ENCODE results near the gene PTPRR. TPM values are rescaled to one million over a fixed set of nuclear protein-coding genes. Genes with fewer than 3 reads are reported as not detected.

Gene PTPRR
- total and polyA plus RNA-seq, 12 donors, result 0.11 to 3.7 (median 0.56) TPM; not detected in 1

GRCh38 chr12:70711831-70712230 lies 208.7 kb downstream of the PTPRR start:
- no peaks in the 10 kb centered on the region for H3K27me3 ChIP-seq
- H3K36me3 ChIP-seq (replicated peaks in 1 of 2), result no peaks in the 10 kb centered on the region
- H3K9me3 ChIP-seq (replicated peaks in 1 of 3), result no peaks in the 10 kb centered on the region
- H3K4me1 ChIP-seq (replicated peaks in 1 of 2), result no peaks in the 10 kb centered on the region
- TF ChIP-seq CTCF (IDR thresholded peaks at IDR 0.05), result no peak
- TF ChIP-seq POLR2A (IDR thresholded peaks at IDR 0.05), result no peak
- no peak overlapping the region for H3K27ac ChIP-seq
- 54 to 80% (median 65%) methylated on average over 3 of the region's 3 CpGs for WGBS, 4 donors
- no peak overlapping the region for H3K4me3 ChIP-seq
- DNase-seq, result no peak
- intact Hi-C loops (cut with DNase I), result loop anchor here in 1 of 2 donors (10.0 kb wide), 1 partner anchor 117 kb away; no protein-coding TSS in a partner anchor

DNA sequence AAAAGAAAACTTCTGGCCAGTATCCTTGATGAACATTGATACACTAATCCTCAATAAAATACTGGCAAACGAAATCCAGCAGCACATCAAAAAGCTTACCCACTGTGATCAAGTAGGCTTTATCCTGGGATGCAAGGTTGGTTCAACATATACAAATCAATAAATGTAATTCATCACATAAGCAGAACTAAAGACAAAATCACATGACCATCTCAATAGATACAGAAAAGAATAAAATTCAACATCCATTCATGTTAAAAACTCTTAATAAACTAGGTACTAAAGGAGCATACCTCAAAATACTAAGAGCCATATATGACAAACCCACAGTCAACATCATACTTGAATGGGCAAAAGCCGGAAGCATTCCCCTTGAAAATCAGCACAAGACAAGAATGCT lies 211.5 kb downstream of the PTPRR start:
- TF ChIP-seq POLR2A (IDR thresholded peaks at IDR 0.05) (no peak), CTCF (IDR thresholded peaks at IDR 0.05) (no peak)
- no peak overlapping the region for H3K4me3 ChIP-seq
- H3K27me3 ChIP-seq, result no peaks in the 10 kb centered on the region
- DNase-seq, result no peak
- no peak overlapping the region for H3K27ac ChIP-seq
- intact Hi-C loops (cut with DNase I), result no loop called here
- H3K4me1 ChIP-seq (replicated peaks in 1 of 2), result no peaks in the 10 kb centered on the region
- no peaks in the 10 kb centered on the region for H3K9me3 ChIP-seq (replicated peaks in 1 of 3)
- 66 to 77% (median 68%) methylated on average over 2 of the region's 2 CpGs for WGBS, 4 donors
- H3K36me3 ChIP-seq (replicated peaks in 1 of 2), result no peaks in the 10 kb centered on the region

DNA sequence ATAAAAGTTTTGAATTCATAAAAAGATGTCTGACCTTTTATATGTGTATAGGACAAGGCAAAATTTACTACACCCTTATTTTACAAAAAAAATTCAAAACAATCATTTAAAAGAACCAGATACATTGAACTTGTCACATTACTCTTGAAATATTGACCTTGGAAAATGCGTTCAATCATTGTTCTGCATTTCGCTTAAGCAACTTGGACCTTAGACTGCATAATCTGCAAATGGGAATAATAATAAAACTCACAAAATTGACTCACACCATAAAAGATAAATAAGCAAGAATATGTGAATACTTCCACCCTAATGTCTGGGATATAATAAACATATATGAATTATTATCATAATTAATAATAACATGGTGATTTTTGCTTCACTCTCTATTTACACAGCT lies 213.9 kb downstream of the PTPRR start:
- no peak for DNase-seq
- 50 to 68% (median 61%) methylated on average over 2 of the region's 2 CpGs for WGBS, 4 donors
- Histone ChIP-seq H3K27ac (no peak overlapping the region), H3K27me3 (no peaks in the 10 kb centered on the region), H3K4me1 (replicated peaks in 1 of 2) (no peaks in the 10 kb centered on the region), H3K36me3 (replicated peaks in 1 of 2) (no peaks in the 10 kb centered on the region), H3K4me3 (no peak overlapping the region), H3K9me3 (replicated peaks in 1 of 3) (no peaks in the 10 kb centered on the region)
- no peak for TF ChIP-seq POLR2A (IDR thresholded peaks at IDR 0.05)
- TF ChIP-seq CTCF (IDR thresholded peaks at IDR 0.05), result no peak
- intact Hi-C loops (cut with DNase I), result no loop called here

DNA sequence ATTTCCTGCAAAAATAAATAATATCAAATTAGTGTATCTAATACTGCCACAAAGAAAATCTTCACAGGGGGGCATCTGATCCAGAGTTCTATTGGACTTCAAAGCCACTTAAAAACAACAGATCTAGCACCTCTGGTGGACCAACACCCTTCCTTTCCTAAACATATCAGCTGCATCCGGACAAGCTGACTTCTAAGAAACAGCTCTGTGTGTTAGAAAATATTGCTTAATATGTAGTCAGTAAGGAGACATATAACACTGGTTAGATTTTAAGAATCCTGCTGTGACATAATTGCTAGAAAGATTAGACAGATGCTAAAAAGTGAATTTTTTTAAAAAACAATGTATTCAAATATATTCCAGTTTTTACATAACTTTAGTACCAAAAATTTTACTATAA lies 222.2 kb downstream of the PTPRR start:
- intact Hi-C loops (cut with DNase I), result no loop called here
- H3K27me3 ChIP-seq, result no peaks in the 10 kb centered on the region
- no peak overlapping the region for H3K27ac ChIP-seq
- H3K4me3 ChIP-seq, result no peak overlapping the region
- no peak for TF ChIP-seq CTCF (IDR thresholded peaks at IDR 0.05)
- no peak for TF ChIP-seq POLR2A (IDR thresholded peaks at IDR 0.05)
- H3K36me3 ChIP-seq (replicated peaks in 1 of 2), result no peaks in the 10 kb centered on the region
- DNase-seq, result no peak
- 81 to 84% (median 83%) methylated on average over 1 of the region's 1 CpG for WGBS, 4 donors
- peaks cover 0 to 5% (median 0%) of the 10 kb centered on the region in 3 donors for H3K9me3 ChIP-seq (replicated peaks in 1 of 3)
- no peaks in the 10 kb centered on the region for H3K4me1 ChIP-seq (replicated peaks in 1 of 2)

Measured in adrenal gland (tissue), 12 donors.